Measurements from ENCODE around the gene CTNNAL1. TPM values are rescaled to one million over a fixed set of nuclear protein-coding genes. Genes with fewer than 3 reads are reported as not detected.

CTNNAL1 gene
- total RNA-seq, 2 experiments from 2014 or later, result 4.9 to 5.3 TPM

GRCh38 chr9:108951578-108951977 lies 61.7 kb downstream of the CTNNAL1 start:
- no peaks in the 10 kb centered on the region for H3K27me3 ChIP-seq (ENCODE audit: control insufficient read depth in 1 of 2, insufficient read depth in 2 of 2, low read length in 2 of 2)
- H3K4me3 ChIP-seq (ENCODE audit: low read length), result no peak overlapping the region
- H3K36me3 Mint-ChIP-seq (ENCODE audit: low read depth), result no peaks in the 10 kb centered on the region
- no peaks in the 10 kb centered on the region for H3K36me3 ChIP-seq (ENCODE audit: insufficient read depth, low read length)
- ATAC-seq (ENCODE audit: poor library complexity) (no peak), DNase-seq (no peak)
- TF ChIP-seq, protein P1, sequence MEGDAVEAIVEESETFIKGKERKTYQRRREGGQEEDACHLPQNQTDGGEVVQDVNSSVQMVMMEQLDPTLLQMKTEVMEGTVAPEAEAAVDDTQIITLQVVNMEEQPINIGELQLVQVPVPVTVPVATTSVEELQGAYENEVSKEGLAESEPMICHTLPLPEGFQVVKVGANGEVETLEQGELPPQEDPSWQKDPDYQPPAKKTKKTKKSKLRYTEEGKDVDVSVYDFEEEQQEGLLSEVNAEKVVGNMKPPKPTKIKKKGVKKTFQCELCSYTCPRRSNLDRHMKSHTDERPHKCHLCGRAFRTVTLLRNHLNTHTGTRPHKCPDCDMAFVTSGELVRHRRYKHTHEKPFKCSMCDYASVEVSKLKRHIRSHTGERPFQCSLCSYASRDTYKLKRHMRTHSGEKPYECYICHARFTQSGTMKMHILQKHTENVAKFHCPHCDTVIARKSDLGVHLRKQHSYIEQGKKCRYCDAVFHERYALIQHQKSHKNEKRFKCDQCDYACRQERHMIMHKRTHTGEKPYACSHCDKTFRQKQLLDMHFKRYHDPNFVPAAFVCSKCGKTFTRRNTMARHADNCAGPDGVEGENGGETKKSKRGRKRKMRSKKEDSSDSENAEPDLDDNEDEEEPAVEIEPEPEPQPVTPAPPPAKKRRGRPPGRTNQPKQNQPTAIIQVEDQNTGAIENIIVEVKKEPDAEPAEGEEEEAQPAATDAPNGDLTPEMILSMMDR (IDR thresholded peaks at IDR 0.05), result no peak
- intact Hi-C loops (cut with DNase I, micrococcal nuclease), result loop anchor here (5.0 kb wide), 2 partner anchors 49 to 59 kb away; no protein-coding TSS in a partner anchor
- H3K4me1 ChIP-seq (ENCODE audit: insufficient read depth, low read length), result no peaks in the 10 kb centered on the region
- POLR2A ChIA-PET, result no interaction called here
- no peak overlapping the region for H3K4me3 Mint-ChIP-seq
- CTCF ChIA-PET, result no interaction called here
- H3K9me3 ChIP-seq (ENCODE audit: control insufficient read depth in 1 of 2, insufficient read depth in 1 of 2, low read length in 2 of 2), result no peaks in the 10 kb centered on the region
- no peak overlapping the region for H3K27ac Mint-ChIP-seq
- H3K4me1 Mint-ChIP-seq (ENCODE audit: low read depth), result no peaks in the 10 kb centered on the region
- H3K27me3 Mint-ChIP-seq, result no peaks in the 10 kb centered on the region
- H3K9me3 Mint-ChIP-seq, result no peaks in the 10 kb centered on the region
- no peak overlapping the region for H3K27ac ChIP-seq (ENCODE audit: low read depth in 1 of 2, low read length in 2 of 2)

DNA sequence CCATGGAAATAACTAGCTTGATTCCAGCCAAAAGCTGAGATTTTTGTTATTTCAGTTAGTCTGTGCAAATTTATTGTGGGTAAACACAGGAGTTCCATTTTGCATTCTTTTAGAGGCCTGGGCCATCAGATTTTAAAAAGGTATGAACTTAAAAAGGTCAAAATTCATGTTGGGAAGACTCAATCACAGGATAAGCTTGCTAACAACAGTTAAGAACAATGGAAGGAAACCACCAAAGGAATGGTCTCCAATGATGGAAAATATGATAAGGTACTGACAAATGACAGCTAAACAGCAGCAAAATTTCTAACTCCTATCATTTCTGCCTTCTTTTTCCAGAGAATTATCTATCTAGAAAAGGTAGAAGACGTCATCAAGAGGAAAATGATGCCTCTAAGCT lies 63.1 kb downstream of the CTNNAL1 start:
- no peaks in the 10 kb centered on the region for H3K9me3 Mint-ChIP-seq
- DNase-seq, result no peak
- ATAC-seq (ENCODE audit: poor library complexity), result no peak
- Histone ChIP-seq H3K27ac (ENCODE audit: low read depth in 1 of 2, low read length in 2 of 2) (no peak overlapping the region), H3K27me3 (ENCODE audit: control insufficient read depth in 1 of 2, insufficient read depth in 2 of 2, low read length in 2 of 2) (no peaks in the 10 kb centered on the region), H3K4me1 (ENCODE audit: insufficient read depth, low read length) (no peaks in the 10 kb centered on the region), H3K9me3 (ENCODE audit: control insufficient read depth in 1 of 2, insufficient read depth in 1 of 2, low read length in 2 of 2) (no peaks in the 10 kb centered on the region), H3K36me3 (ENCODE audit: insufficient read depth, low read length) (no peaks in the 10 kb centered on the region), H3K4me3 (ENCODE audit: low read length) (no peak overlapping the region)
- no peaks in the 10 kb centered on the region for H3K4me1 Mint-ChIP-seq (ENCODE audit: low read depth)
- ChIA-PET POLR2A (no interaction called here), CTCF (interaction anchor here (0.7 kb wide), 2 partner anchors 848 to 950 kb away, joined by 3 to 4 read pairs; no protein-coding TSS in a partner anchor)
- intact Hi-C loops (cut with DNase I, micrococcal nuclease), result loop anchor here (5.0 kb wide), 2 partner anchors 48 to 58 kb away; no protein-coding TSS in a partner anchor
- H3K4me3 Mint-ChIP-seq, result no peak overlapping the region
- TF ChIP-seq, protein P1 (IDR thresholded peaks at IDR 0.05), result no peak
- no peaks in the 10 kb centered on the region for H3K36me3 Mint-ChIP-seq (ENCODE audit: low read depth)
- H3K27me3 Mint-ChIP-seq, result no peaks in the 10 kb centered on the region
- no peak overlapping the region for H3K27ac Mint-ChIP-seq

DNA sequence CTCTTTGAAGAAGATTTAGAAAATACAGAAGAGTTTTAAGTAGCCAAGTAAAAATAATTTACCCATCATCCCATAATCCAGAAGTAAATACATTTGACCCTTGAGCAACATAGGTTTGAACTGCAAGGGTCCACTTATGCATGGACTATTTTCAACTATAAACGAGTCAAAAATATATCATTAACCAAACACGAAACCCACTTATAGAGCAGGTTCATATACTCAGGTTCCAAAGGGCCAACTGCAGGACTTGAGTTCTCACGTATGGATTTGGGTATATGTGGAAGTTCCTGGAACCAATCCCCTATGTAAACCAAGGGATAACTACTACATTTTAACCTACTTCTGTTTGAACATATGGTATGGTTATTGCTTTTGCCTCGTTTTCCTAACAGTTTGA lies 73.3 kb downstream of the CTNNAL1 start:
- peaks cover 7% of the 10 kb centered on the region for H3K36me3 ChIP-seq (ENCODE audit: insufficient read depth, low read length)
- Mint-ChIP-seq H3K36me3 (ENCODE audit: low read depth) (peaks cover 36% of the 10 kb centered on the region), H3K4me1 (ENCODE audit: low read depth) (peaks cover 13% of the 10 kb centered on the region), H3K9me3 (no peaks in the 10 kb centered on the region), H3K27me3 (no peaks in the 10 kb centered on the region), H3K4me3 (no peak overlapping the region), H3K27ac (no peak overlapping the region)
- TF ChIP-seq, protein P1 (IDR thresholded peaks at IDR 0.05), result no peak
- ChIA-PET POLR2A (no interaction called here), CTCF (no interaction called here)
- no peaks in the 10 kb centered on the region for H3K27me3 ChIP-seq (ENCODE audit: control insufficient read depth in 1 of 2, insufficient read depth in 2 of 2, low read length in 2 of 2)
- peaks cover 3% of the 10 kb centered on the region for H3K4me1 ChIP-seq (ENCODE audit: insufficient read depth, low read length)
- no peak overlapping the region for H3K27ac ChIP-seq (ENCODE audit: low read depth in 1 of 2, low read length in 2 of 2)
- ATAC-seq (ENCODE audit: poor library complexity) (no peak), DNase-seq (no peak)
- H3K4me3 ChIP-seq (ENCODE audit: low read length), result no peak overlapping the region
- intact Hi-C loops (cut with DNase I, micrococcal nuclease), result loop anchor here in 1 of 2 experiments (10.0 kb wide), 1 partner anchor 1315 kb away; the partner anchor contains the start of gene TXN
- no peaks in the 10 kb centered on the region for H3K9me3 ChIP-seq (ENCODE audit: control insufficient read depth in 1 of 2, insufficient read depth in 1 of 2, low read length in 2 of 2)
